Neuronal stem cell (in vitro differentiated cells): ENCODE data around the gene IER5.
A peak's percentile ranks its signal among the peaks of the same experiment; 100 is the strongest.

ENCODE experiments used
- DNase-seq: peaks from one replicate; pipeline ENCODE4 v3.0.0-alpha.2; 2013; ENCODE audit warnings: low spot score
- H2AFZ ChIP-seq: one replicate; pipeline ENCODE4 v1.6.1; 2013; ENCODE audit warnings: mild to moderate bottlenecking, low read length, inconsistent platforms
- H2AK5ac ChIP-seq: 2 replicates; pipeline ENCODE4 v1.6.1; 2013; ENCODE audit warnings: low read depth, mild to moderate bottlenecking, inconsistent platforms, low read length, moderate library complexity, mixed read lengths
- H2BK120ac ChIP-seq: 2 replicates; pipeline ENCODE4 v1.6.1; 2013; ENCODE audit warnings: low read depth, mild to moderate bottlenecking, inconsistent platforms, low read length, moderate library complexity, mixed read lengths
- H2BK12ac ChIP-seq: one replicate; pipeline ENCODE4 v1.6.1; 2013; ENCODE audit warnings: low read length, inconsistent platforms
- H2BK15ac ChIP-seq: 2 replicates; pipeline ENCODE4 v1.6.1; 2013; ENCODE audit warnings: mild to moderate bottlenecking, low read length, inconsistent platforms, mixed read lengths
- H2BK5ac ChIP-seq: one replicate; pipeline ENCODE4 v1.6.1; 2013; ENCODE audit warnings: inconsistent platforms, mild to moderate bottlenecking, low read length, moderate library complexity
- H3K14ac ChIP-seq: one replicate; pipeline ENCODE4 v1.6.1; 2013; ENCODE audit warnings: low read length, inconsistent platforms
- H3K18ac ChIP-seq: 2 replicates; pipeline ENCODE4 v1.6.1; 2013; ENCODE audit warnings: low read length, inconsistent platforms
- H3K23ac ChIP-seq: 2 replicates; pipeline ENCODE4 v1.6.1; 2013; ENCODE audit warnings: low read depth, mild to moderate bottlenecking, mixed read lengths, low read length, inconsistent platforms; ENCODE audit not compliant: poor library complexity
- H3K27ac ChIP-seq: replicated peaks from 3 replicates; pipeline ENCODE4 v1.5.1; 2013; ENCODE audit warnings: low read length, inconsistent platforms
- H3K27me3 ChIP-seq, 3 experiments: 2 replicates each; pipeline ENCODE4 v1.6.1; 2013; ENCODE audit warnings: low read length in 3 of 3, mild to moderate bottlenecking in 2 of 3, inconsistent platforms in 1 of 3, low read depth in 1 of 3, mixed read lengths in 1 of 3, moderate library complexity in 1 of 3; ENCODE audit not compliant: control insufficient read depth in 3 of 3, insufficient read depth in 3 of 3
- H3K36me3 ChIP-seq, 2 donors: replicated peaks in 1 of 2; 2 replicates each; pipeline ENCODE4 v1.6.1; 2013; ENCODE audit warnings: low read length in 2 of 2; ENCODE audit not compliant: control insufficient read depth in 2 of 2, insufficient read depth in 2 of 2
- H3K4ac ChIP-seq: 2 replicates; pipeline ENCODE4 v1.6.1; 2013; ENCODE audit warnings: inconsistent platforms, mild to moderate bottlenecking, low read length, moderate library complexity
- H3K4me1 ChIP-seq, 2 donors: 1 replicate in 1 of 2; 2 replicates in 1 of 2; pipeline ENCODE4 v1.6.1; 2013; ENCODE audit warnings: low read length in 2 of 2, low read depth in 1 of 2; ENCODE audit not compliant: control insufficient read depth in 2 of 2, insufficient read depth in 1 of 2
- H3K4me2 ChIP-seq: one replicate; pipeline ENCODE4 v1.6.1; 2013; ENCODE audit warnings: mild to moderate bottlenecking, low read length, inconsistent platforms; ENCODE audit not compliant: insufficient read depth, poor library complexity, severe bottlenecking
- H3K4me3 ChIP-seq, 2 donors: 2 replicates each; pipeline ENCODE4 v1.5.1; 2013; ENCODE audit warnings: low read length in 2 of 2, mild to moderate bottlenecking in 2 of 2, inconsistent platforms in 1 of 2, moderate library complexity in 1 of 2
- H3K79me1 ChIP-seq: one replicate; pipeline ENCODE4 v1.6.1; 2013; ENCODE audit warnings: low read depth, mild to moderate bottlenecking, inconsistent platforms, low read length, moderate library complexity
- H3K9ac ChIP-seq: one replicate; pipeline ENCODE4 v1.6.1; 2013; ENCODE audit warnings: mild to moderate bottlenecking, low read depth, low read length, inconsistent platforms; ENCODE audit not compliant: poor library complexity
- H3K9me3 ChIP-seq, 2 donors: replicated peaks in 1 of 2; 2 replicates each; pipeline versions ENCODE3 to v1.6.1; 2013; ENCODE audit warnings: low read length in 2 of 2, mild to moderate bottlenecking in 2 of 2, inconsistent platforms in 1 of 2, low read depth in 1 of 2, mixed read lengths in 1 of 2, moderate library complexity in 1 of 2; ENCODE audit not compliant: control insufficient read depth in 2 of 2, insufficient read depth in 1 of 2
- H4K8ac ChIP-seq: one replicate; pipeline ENCODE4 v1.6.1; 2013; ENCODE audit warnings: low read depth, mild to moderate bottlenecking, inconsistent platforms, low read length, moderate library complexity
- H4K91ac ChIP-seq: one replicate; pipeline ENCODE4 v1.6.1; 2013; ENCODE audit warnings: low read length, low read depth, mild to moderate bottlenecking, inconsistent platforms; ENCODE audit not compliant: poor library complexity
- WGBS, 2 donors: extraction: QIAGEN DNeasy Blood & Tissue Kit; methylation state at CpG; one replicate each; pipeline ENCODE4 v1.1.7; 2013; ENCODE audit warnings: missing lambda C conversion rate in 2 of 2, mixed read lengths in 1 of 2; ENCODE audit not compliant: insufficient read length in 2 of 2, insufficient replicate concordance in 1 of 2; ENCODE audit errors: extremely low coverage in 2 of 2; 5-methylcytosine and 5-hydroxymethylcytosine counted together

The IER5 gene

GRCh38 chr1:181119093-181119989, 30.8 kb downstream of the IER5 start:
- H3K4me1 ChIP-seq = peaks cover 13 to 19% of the 10 kb centered on the region in 2 donors

GRCh38 chr1:181120924-181121323, 32.4 kb downstream of the IER5 start:
- H3K4me2 ChIP-seq = no peak overlapping the region
- no peak for DNase-seq

More at GRCh38 chr1:181119093-181119989, 30.8 kb downstream of the IER5 start:
- Histone ChIP-seq H2BK15ac (no peak overlapping the region), H3K4me2 (no peak overlapping the region), H3K27me3 (peaks cover 0 to 16% (median 0%) of the 10 kb centered on the region in 3 experiments), H3K18ac (no peak overlapping the region), H3K4ac (no peak overlapping the region), H2AFZ (no peak overlapping the region), H2AK5ac (no peak overlapping the region), H3K14ac (no peak overlapping the region), H4K8ac (no peak overlapping the region), H3K27ac (no peak overlapping the region), H2BK5ac (no peak overlapping the region), H3K9me3 (peaks cover 0 to 6% of the 10 kb centered on the region in 2 donors), H4K91ac (no peak overlapping the region), H3K79me1 (no peaks in the 10 kb centered on the region), H2BK12ac (no peak overlapping the region), H3K9ac (no peak overlapping the region), H3K23ac (no peak overlapping the region), H3K4me3 (no peak overlapping the region), H2BK120ac (no peak overlapping the region), H3K36me3 (no peaks in the 10 kb centered on the region)
- DNase-seq = no peak
- WGBS, 2 donors = no CpG with 5 or more reads among the region's 6 CpGs

GRCh38 chr1:181121498-181121897, 33.0 kb downstream of the IER5 start:
- no peak for DNase-seq
- H3K4me1 ChIP-seq = peaks cover 14 to 24% of the 10 kb centered on the region in 2 donors
- H4K91ac ChIP-seq = no peak overlapping the region
- H3K23ac ChIP-seq = no peak overlapping the region
- no peak overlapping the region for H2AFZ ChIP-seq
- no peaks in the 10 kb centered on the region for H3K36me3 ChIP-seq
- no peak overlapping the region for H2BK12ac ChIP-seq
- H4K8ac ChIP-seq = no peak overlapping the region
- H3K27me3 ChIP-seq = peaks cover 0 to 14% (median 0%) of the 10 kb centered on the region in 3 experiments
- H3K4me3 ChIP-seq = no peak overlapping the region
- no CpG with 5 or more reads among the region's 5 CpGs for WGBS, 2 donors
- no peak overlapping the region for H2BK5ac ChIP-seq
- H2AK5ac ChIP-seq = no peak overlapping the region
- H3K14ac ChIP-seq = no peak overlapping the region
- peaks cover 0 to 3% of the 10 kb centered on the region in 2 donors for H3K9me3 ChIP-seq
- H3K9ac ChIP-seq = no peak overlapping the region
- H2BK15ac ChIP-seq = no peak overlapping the region
- no peak overlapping the region for H2BK120ac ChIP-seq
- no peak overlapping the region for H3K27ac ChIP-seq
- H3K18ac ChIP-seq = no peak overlapping the region
- H3K4me2 ChIP-seq = no peak overlapping the region
- no peaks in the 10 kb centered on the region for H3K79me1 ChIP-seq
- H3K4ac ChIP-seq = no peak overlapping the region

More at GRCh38 chr1:181120924-181121323, 32.4 kb downstream of the IER5 start:
- Histone ChIP-seq H3K4me1 (peaks cover 13 to 21% of the 10 kb centered on the region in 2 donors), H2BK12ac (no peak overlapping the region), H2BK120ac (no peak overlapping the region), H3K36me3 (no peaks in the 10 kb centered on the region), H3K18ac (no peak overlapping the region), H2AK5ac (no peak overlapping the region), H3K9ac (no peak overlapping the region), H4K91ac (peak overlapping the region; percentile 24), H3K79me1 (no peaks in the 10 kb centered on the region), H3K4me3 (no peak overlapping the region), H2AFZ (no peak overlapping the region), H3K27ac (no peak overlapping the region), H3K23ac (no peak overlapping the region), H2BK15ac (no peak overlapping the region), H2BK5ac (no peak overlapping the region), H3K27me3 (peaks cover 0 to 14% (median 0%) of the 10 kb centered on the region in 3 experiments), H3K14ac (no peak overlapping the region), H3K9me3 (peaks cover 0 to 3% of the 10 kb centered on the region in 2 donors), H3K4ac (no peak overlapping the region), H4K8ac (no peak overlapping the region)
- WGBS, 2 donors = no CpG with 5 or more reads among the region's 2 CpGs

- Histone ChIP-seq H3K14ac (no peak overlapping the region), H2BK12ac (no peak overlapping the region), H3K79me1 (no peaks in the 10 kb centered on the region), H3K4me3 (no peak overlapping the region), H2BK120ac (no peak overlapping the region), H3K9ac (no peak overlapping the region), H3K9me3 (peaks cover 0 to 3% of the 10 kb centered on the region in 2 donors), H3K23ac (no peak overlapping the region), H2BK5ac (no peak overlapping the region), H3K27me3 (peaks cover 0 to 14% (median 0%) of the 10 kb centered on the region in 3 experiments), H4K8ac (no peak overlapping the region), H3K36me3 (no peaks in the 10 kb centered on the region), H2AFZ (no peak overlapping the region), H3K4me2 (no peak overlapping the region), H2BK15ac (no peak overlapping the region), H2AK5ac (peak overlapping the region; percentile 16), H3K18ac (no peak overlapping the region), H3K4me1 (peaks cover 18 to 27% of the 10 kb centered on the region in 2 donors), H3K4ac (no peak overlapping the region), H4K91ac (no peak overlapping the region), H3K27ac (no peak overlapping the region)
- no CpG with 5 or more reads among the region's 5 CpGs for WGBS, 2 donors
- no peak for DNase-seq
Measured at GRCh38 chr1:181122222-181122621, 33.7 kb downstream of the IER5 start.
